Immature natural killer cell (primary cell): Measurements from ENCODE around the gene ZNF17. TPM values are rescaled to one million over a fixed set of nuclear protein-coding genes. Genes with fewer than 3 reads are reported as not detected.
A peak's percentile ranks its signal among the peaks of the same experiment; 100 is the strongest.

Source experiments
- DNase-seq, 3 donors: peaks; one replicate each; pipeline ENCODE4 v3.0.0; 2022; ENCODE audit warnings: mixed read lengths in 1 of 3
- H3K27ac Mint-ChIP-seq, 6 donors: one replicate each; pipeline ENCODE4 v1.8.0; 2020; ENCODE audit warnings: mixed read lengths in 6 of 6, mild to moderate bottlenecking in 5 of 6, inconsistent platforms in 4 of 6, moderate library complexity in 3 of 6
- H3K27me3 Mint-ChIP-seq, 3 donors: one replicate each; pipeline ENCODE4 v1.8.0; 2020 to 2021; ENCODE audit warnings: low read depth in 3 of 3, mild to moderate bottlenecking in 3 of 3, mixed read lengths in 3 of 3, moderate library complexity in 3 of 3, inconsistent platforms in 1 of 3
- H3K36me3 Mint-ChIP-seq, 3 donors: one replicate each; pipeline ENCODE4 v1.8.0; 2020; ENCODE audit warnings: mixed read lengths in 3 of 3, inconsistent platforms in 2 of 3, mild to moderate bottlenecking in 2 of 3
- H3K4me1 Mint-ChIP-seq, 2 donors: one replicate each; pipeline ENCODE4 v1.8.0; 2020; ENCODE audit warnings: inconsistent platforms in 2 of 2, mild to moderate bottlenecking in 2 of 2, mixed read lengths in 2 of 2, moderate library complexity in 1 of 2
- H3K4me3 Mint-ChIP-seq, 5 donors: one replicate each; pipeline ENCODE4 v1.8.0; 2020; ENCODE audit warnings: mild to moderate bottlenecking in 5 of 5, mixed read lengths in 5 of 5, inconsistent platforms in 3 of 5, moderate library complexity in 3 of 5
- H3K9me3 Mint-ChIP-seq, 6 donors: one replicate each; pipeline ENCODE4 v1.8.0; 2020; ENCODE audit warnings: mild to moderate bottlenecking in 6 of 6, mixed read lengths in 6 of 6, inconsistent platforms in 4 of 6, moderate library complexity in 3 of 6
- polyA plus RNA-seq, 3 donors: library from polyadenylated mRNA; unstranded; fragments of 300-500 nt; fragmentation: Illumina TruSeq; gene quantifications; one replicate each; pipeline ENCODE4 v1.2.3, GENCODE V29; 2021

The ZNF17 gene
- polyA plus RNA-seq, 3 donors from 2014 or later, result 4.2 to 5.4 (median 4.3) TPM

DNA sequence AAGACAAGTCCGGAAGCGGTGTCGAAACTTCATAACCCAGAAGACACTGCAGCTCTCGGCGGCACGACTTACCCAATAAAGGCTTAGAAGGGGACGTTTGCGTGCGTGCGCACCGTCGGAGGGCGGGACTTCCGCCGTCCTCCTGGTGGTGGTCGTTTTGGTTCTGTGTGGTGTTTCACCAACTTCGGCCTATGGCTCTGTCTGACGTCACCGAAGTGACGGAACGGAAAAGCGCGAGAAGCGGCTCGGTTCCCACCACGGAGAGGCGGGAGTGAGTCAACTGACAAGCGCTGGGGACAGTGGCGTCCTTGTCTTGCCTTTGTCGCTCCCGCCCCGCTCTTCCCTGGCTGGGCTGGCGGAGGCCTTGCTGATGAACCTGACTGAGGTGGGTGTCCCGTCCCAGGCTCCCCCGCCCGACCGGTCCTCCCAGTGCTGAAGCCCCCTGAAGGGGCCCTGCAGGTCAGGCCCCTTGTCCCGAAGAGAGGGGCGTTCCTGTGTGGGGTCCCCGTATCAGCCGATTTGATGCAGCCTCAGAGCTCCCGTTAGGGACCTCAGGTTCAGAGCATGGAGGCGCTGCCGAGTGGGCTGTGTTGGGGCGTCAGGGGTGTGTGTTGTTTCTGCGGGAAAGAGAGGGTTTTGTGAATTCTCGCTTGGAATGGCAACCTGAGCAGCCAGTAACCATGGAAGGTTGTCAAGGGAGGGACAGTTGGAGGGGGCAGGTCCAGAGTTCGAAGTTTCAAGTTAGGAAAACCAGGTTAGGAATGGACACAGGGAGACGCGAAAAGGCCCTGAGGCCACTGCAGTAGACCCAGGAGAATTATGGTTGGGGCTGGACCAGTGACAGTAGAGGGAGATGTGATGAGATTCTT, 21.0 kb upstream of the ZNF17 start, which contains the start of gene ZNF548:
Gene ZNF548 (plus strand): TSS at position 125 of the 869 bp plus-strand sequence. CDS start 246 bp downstream, at position 371.
- Mint-ChIP-seq H3K27ac (peak within 1 kb of the TSS; percentile 94 to 98 (median 98)), H3K27me3 (peaks cover 6 to 15% (median 13%) of the 10 kb centered on the region in 3 donors), H3K9me3 (peaks cover 0 to 4% (median 0%) of the 10 kb centered on the region in 6 donors), H3K36me3 (peaks cover 6 to 20% (median 17%) of the 10 kb centered on the region in 3 donors), H3K4me1 (peaks cover 50 to 61% of the 10 kb centered on the region in 2 donors), H3K4me3 (peak within 1 kb of the TSS; percentile 92 to 98 (median 97))
- DNase-seq, result peak; percentile 98

DNA sequence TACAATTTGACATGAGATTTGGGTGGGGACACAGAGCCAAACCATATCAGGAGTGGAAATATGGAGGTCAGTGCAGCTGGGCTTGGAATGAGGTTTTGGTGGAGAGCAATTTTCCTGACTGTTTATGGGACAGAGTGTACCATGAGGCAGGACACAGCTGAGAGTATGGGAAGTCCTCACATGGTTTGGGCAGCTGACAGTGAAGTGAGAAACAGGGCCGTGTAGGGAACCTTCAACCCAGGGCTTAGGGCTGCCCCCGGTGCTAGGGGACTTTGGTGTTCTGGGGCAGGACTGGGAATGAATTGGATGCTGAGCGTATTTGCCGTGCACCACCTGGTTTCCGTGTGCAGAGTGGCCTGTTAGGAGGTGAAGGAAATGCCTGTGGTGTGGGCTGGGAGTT, 15.3 kb upstream of the ZNF17 start:
- DNase-seq, result no peak
- Mint-ChIP-seq H3K4me1 (peaks cover 35 to 46% of the 10 kb centered on the region in 2 donors), H3K4me3 (no peak overlapping the region), H3K27me3 (peaks cover under 1 to 2% (median 1%) of the 10 kb centered on the region in 3 donors), H3K27ac (peak overlapping the region in 2 of 6 donors; percentile 19 to 55), H3K36me3 (peaks cover 48 to 67% (median 64%) of the 10 kb centered on the region in 3 donors), H3K9me3 (peaks cover 0 to 22% (median 4%) of the 10 kb centered on the region in 6 donors)

DNA sequence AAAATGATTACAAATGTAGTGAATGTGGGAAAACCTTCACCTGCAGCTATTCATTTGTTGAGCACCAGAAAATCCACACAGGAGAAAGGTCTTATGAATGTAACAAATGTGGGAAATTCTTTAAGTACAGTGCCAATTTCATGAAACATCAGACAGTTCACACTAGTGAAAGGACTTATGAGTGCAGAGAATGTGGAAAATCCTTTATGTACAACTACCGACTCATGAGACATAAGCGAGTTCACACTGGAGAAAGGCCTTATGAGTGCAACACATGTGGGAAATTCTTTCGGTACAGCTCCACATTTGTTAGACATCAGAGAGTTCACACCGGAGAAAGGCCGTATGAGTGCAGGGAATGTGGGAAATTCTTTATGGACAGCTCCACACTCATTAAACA, 12.1 kb upstream of the ZNF17 start:
- Mint-ChIP-seq H3K27me3 (peaks cover 0 to 2% (median 1%) of the 10 kb centered on the region in 3 donors), H3K9me3 (peaks cover 0 to 22% (median 4%) of the 10 kb centered on the region in 6 donors), H3K4me3 (no peak overlapping the region), H3K4me1 (peaks cover 14 to 19% of the 10 kb centered on the region in 2 donors), H3K27ac (no peak overlapping the region), H3K36me3 (peaks cover 58 to 67% (median 63%) of the 10 kb centered on the region in 3 donors)
- DNase-seq, result no peak

DNA sequence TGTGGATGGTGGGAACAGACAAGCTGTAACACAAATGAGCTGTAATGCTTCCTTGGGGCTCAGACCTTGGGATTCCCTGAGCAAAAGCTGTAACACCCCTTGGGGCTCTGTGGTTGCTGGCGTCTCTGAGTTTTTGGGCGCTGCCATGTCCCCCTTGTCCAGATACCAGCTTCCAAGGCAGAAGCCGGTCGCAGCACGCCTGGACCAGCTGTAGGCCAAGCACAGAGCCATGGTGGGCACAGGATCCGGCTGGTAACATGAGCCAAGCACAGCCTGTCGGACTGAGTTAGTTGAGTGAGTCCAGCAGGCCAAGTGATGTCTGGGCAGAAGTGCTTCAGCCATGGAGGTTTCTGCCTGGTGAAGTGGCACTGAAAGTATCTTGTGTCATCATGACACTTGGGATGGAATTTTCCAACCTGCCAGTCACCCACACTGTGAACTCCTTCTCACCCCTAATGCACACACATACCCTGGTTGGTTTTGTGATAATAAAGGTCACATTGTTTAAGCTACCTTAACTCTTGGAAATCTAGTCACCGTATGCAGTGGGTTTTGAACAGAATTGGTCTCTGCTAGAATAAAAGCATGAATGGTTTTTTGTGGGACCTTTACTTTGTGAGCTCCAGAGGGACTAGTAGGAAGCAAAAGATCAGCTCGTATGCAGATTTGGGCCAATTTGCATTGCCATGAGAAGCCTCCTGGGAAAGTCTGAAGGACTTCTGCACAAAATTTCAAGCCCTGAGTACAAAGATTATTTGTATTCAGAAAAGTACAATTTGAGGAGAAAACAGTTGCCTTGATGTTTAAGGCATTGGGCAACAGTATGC, 7.0 kb upstream of the ZNF17 start:
- Mint-ChIP-seq H3K27me3 (peaks cover 0 to 4% (median 3%) of the 10 kb centered on the region in 3 donors), H3K27ac (no peak overlapping the region), H3K4me3 (no peak overlapping the region), H3K9me3 (peaks cover 0 to 6% (median under 1%) of the 10 kb centered on the region in 6 donors), H3K36me3 (peaks cover 15 to 17% (median 16%) of the 10 kb centered on the region in 3 donors), H3K4me1 (peaks cover 6% of the 10 kb centered on the region in 2 donors)
- no peak for DNase-seq

DNA sequence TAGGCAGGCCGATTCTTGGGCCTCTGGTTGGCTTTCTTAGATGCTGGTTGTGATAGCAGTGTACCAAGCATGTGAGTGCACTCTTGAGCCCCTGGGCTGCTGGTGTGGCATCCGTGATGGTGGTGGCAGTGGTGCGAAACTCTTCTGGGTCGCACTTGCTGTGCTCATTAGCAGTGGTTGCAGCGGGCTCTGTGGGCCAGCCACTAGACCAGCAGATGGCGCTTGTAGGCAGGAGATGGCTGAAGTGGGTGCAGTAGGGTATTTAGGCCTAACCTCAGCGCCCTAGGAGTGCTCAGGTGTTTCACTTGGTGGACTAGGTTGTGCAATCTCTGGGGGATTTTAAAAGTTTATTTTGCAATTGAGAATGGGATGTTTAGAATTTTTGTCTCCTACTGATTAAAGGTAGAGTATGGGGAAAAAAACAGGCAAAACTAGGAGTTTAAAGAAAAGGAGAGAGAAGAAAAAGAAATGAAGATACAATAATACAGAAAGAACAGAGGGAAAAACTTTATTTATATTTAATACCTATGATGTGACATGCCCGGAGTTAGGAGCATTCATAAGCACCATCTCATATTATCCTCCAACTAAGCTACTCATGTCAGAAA, 4.3 kb upstream of the ZNF17 start:
- peaks cover 0 to 5% (median 3%) of the 10 kb centered on the region in 3 donors for H3K27me3 Mint-ChIP-seq
- H3K4me3 Mint-ChIP-seq, result no peak overlapping the region
- H3K36me3 Mint-ChIP-seq, result peaks cover 0 to 7% (median 3%) of the 10 kb centered on the region in 3 donors
- peak; percentile 50 to 63 (median 55) for DNase-seq
- H3K27ac Mint-ChIP-seq, result peak overlapping the region in 3 of 6 donors; percentile 13 to 60 (median 28)
- H3K9me3 Mint-ChIP-seq, result no peaks in the 10 kb centered on the region
- H3K4me1 Mint-ChIP-seq, result peaks cover 16 to 19% of the 10 kb centered on the region in 2 donors

DNA sequence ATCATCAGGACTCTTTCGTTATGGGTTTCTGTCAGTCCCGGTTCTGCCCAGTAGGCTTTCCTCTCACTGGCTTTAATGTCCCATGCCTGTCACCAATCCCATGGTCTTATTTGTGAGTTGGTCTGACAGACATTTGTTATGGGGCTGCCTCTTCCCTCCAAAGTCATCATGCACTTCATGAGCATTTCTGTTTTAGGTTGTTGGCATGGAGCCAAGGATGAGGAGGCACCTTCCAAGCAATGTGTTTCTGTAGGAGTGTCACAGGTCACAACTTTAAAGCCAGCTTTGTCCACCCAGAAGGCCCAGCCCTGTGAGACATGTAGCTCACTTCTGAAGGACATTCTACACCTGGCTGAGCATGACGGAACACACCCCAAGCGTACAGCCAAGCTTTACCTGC, 8.5 kb downstream of the ZNF17 start:
- no peak for DNase-seq
- Mint-ChIP-seq H3K9me3 (peaks cover 14 to 76% (median 44%) of the 10 kb centered on the region in 6 donors), H3K27ac (no peak overlapping the region), H3K4me3 (no peak overlapping the region), H3K36me3 (peaks cover 62 to 74% (median 72%) of the 10 kb centered on the region in 3 donors), H3K4me1 (peaks cover 11 to 14% of the 10 kb centered on the region in 2 donors), H3K27me3 (no peaks in the 10 kb centered on the region)

DNA sequence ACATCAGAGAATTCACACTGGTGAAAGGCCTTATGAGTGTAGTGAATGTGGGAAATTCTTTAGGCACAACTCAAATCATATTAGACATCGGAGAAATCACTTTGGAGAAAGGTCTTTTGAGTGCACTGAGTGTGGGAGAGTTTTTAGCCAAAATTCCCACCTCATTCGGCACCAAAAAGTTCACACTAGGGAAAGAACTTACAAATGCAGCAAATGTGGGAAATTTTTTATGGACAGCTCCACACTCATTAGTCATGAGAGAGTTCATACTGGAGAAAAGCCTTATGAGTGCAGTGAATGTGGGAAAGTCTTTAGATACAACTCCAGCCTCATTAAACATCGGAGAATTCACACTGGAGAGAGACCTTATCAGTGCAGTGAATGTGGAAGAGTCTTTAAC, 10.1 kb downstream of the ZNF17 start:
- H3K27me3 Mint-ChIP-seq, result no peaks in the 10 kb centered on the region
- H3K36me3 Mint-ChIP-seq, result peaks cover 50 to 62% (median 59%) of the 10 kb centered on the region in 3 donors
- no peak for DNase-seq

DNA sequence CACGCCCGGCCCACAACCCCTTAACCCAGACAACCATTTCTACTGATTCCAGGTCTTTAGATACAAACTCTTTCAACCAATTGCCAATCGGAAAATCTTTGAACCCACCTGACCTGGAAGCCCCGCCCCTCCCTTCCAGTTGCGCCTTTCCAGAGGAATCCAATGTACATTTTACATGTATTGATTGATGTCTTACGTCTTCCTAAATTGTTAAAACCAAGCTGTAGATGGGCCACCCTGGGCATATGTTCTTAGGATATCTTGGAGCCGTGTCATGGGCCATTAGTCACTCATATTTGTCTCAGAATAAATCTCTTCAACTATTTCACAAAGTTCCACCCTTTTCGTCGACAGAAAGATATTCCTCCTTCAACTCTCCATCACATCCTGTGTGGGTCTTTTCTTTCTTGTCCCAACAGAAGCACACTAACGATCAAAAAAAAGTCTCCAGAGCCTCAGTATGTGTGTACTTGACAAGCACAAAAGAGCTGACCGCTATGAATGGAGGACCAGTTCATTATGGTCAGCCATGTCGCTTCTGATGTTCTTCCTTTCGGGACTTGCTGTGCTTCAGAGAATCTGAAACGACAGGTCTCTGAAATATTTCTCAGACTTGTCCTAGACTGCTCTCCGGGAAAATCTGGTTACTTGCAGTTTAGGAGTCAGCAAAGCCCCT, 23.6 kb downstream of the ZNF17 start:
- Mint-ChIP-seq H3K36me3 (peaks cover 14 to 17% (median 17%) of the 10 kb centered on the region in 3 donors), H3K4me3 (peak overlapping the region; percentile 93 to 100 (median 97)), H3K27ac (peak overlapping the region; percentile 85 to 97 (median 94)), H3K27me3 (peaks cover 4 to 7% (median 5%) of the 10 kb centered on the region in 3 donors), H3K9me3 (peaks cover 0 to 2% (median 0%) of the 10 kb centered on the region in 6 donors), H3K4me1 (peaks cover 23 to 24% of the 10 kb centered on the region in 2 donors)
- no peak for DNase-seq

More for the DNA sequence above, 10.1 kb downstream of the ZNF17 start:
- Mint-ChIP-seq H3K27ac (no peak overlapping the region), H3K4me3 (no peak overlapping the region), H3K4me1 (peaks cover 2 to 3% of the 10 kb centered on the region in 2 donors), H3K9me3 (peaks cover 14 to 77% (median 47%) of the 10 kb centered on the region in 6 donors)

DNA sequence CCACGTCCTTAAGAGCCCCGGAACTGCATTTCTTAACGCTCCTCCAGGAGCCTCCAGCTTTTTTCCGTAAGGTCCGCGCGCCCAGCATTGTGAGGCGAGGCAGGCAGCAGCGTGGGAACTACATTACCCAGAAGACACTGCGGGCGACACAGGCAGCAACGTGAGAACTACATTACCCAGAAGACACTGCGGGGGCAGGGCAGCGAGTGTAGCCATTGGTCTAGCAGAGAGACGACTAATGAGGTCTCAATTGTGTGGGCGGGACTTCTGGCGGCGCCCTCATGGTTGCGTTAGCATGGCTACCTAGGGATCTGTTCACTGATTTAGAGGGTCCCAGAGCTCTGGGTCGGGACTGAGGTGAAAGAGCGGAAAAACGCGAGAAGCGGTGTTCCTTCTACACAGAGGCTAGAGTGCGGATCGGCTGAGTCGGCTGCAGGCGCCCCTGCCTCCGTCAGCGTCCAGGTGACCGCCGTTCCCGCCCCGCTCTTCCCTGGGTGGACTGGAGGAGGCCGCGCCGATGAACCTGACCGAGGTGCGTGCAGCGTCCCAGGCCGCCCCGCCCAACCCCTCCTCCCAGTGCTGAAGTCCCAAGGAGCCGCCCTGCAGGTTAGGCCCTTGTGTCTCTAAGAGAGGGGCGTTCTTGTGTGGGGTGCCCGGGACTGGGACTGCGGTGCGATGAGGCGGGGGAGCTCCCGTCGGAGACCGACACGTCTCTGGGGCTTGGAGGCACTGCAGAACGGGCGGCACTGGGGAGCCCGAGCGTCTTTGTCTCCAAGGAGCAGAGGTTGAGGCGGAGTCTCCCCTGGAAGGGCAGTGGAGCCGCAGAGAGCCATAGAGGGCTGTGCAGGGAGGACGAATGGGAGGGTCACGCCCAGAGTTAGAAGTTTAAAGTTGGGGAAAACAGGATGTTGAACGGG, 24.4 kb downstream of the ZNF17 start, which contains the start of gene ZNF749:
Gene ZNF749 (plus strand): TSS at position 264 of the 917 bp plus-strand sequence. CDS start 254 bp downstream, at position 518.
- peak within 1 kb of the TSS; percentile 85 to 97 (median 94) for H3K27ac Mint-ChIP-seq
- peaks cover 4 to 7% (median 5%) of the 10 kb centered on the region in 3 donors for H3K27me3 Mint-ChIP-seq
- DNase-seq, result peak; percentile 96 to 99 (median 96)
- H3K4me3 Mint-ChIP-seq, result peak within 1 kb of the TSS; percentile 93 to 100 (median 97)
- peaks cover 23 to 32% of the 10 kb centered on the region in 2 donors for H3K4me1 Mint-ChIP-seq
- peaks cover 0 to 8% (median 2%) of the 10 kb centered on the region in 6 donors for H3K9me3 Mint-ChIP-seq
- peaks cover 21 to 24% (median 22%) of the 10 kb centered on the region in 3 donors for H3K36me3 Mint-ChIP-seq

DNA sequence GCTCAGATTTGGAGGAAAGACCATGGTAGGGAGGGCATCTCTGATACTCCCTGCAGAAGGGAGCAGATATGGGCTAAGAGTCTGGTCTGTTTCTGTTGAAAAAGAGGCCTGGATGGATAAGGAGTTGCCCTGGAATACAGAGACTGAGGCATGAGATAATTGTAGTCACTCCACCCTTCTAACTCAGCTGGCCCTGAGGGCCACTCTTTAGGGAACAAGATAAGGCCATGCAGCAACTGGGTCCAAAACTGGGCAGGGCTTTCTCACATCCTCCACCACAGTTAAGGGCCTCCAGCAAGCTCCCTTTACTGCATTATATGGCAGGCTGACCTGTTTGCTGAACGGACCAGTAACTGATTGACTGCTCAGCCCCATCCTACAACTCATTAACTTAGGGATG, 25.5 kb downstream of the ZNF17 start:
- H3K9me3 Mint-ChIP-seq, result peaks cover 0 to 16% (median 6%) of the 10 kb centered on the region in 6 donors
- no peak for DNase-seq
- peaks cover 4 to 7% (median 5%) of the 10 kb centered on the region in 3 donors for H3K27me3 Mint-ChIP-seq
- H3K36me3 Mint-ChIP-seq, result peaks cover 27 to 32% (median 30%) of the 10 kb centered on the region in 3 donors
- peak overlapping the region; percentile 93 to 100 (median 97) for H3K4me3 Mint-ChIP-seq
- peaks cover 24 to 34% of the 10 kb centered on the region in 2 donors for H3K4me1 Mint-ChIP-seq
- H3K27ac Mint-ChIP-seq, result peak overlapping the region in 4 of 6 donors; percentile 6 to 85 (median 42)

DNA sequence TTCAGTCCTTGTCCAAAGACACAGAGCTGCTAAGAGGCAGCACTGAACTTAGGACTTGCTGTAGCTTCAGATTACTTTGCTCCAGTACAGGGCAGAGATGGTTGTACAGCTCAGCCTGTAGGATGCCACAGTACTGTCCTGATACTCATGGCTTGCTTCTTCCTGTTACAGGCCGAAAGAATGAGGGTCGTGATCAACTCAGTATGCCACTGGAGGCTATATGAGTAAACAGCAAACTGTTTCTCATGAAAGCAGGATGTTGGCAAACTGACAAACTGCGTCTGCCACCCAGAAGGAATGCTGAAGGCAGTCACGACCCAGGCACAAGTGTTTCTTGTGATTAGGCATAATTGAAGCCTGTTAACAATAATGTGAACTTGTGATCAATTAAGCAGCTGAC, 27.0 kb downstream of the ZNF17 start:
- Mint-ChIP-seq H3K27ac (no peak overlapping the region), H3K36me3 (peaks cover 42 to 45% (median 44%) of the 10 kb centered on the region in 3 donors), H3K27me3 (peaks cover 4 to 7% (median 5%) of the 10 kb centered on the region in 3 donors), H3K4me3 (no peak overlapping the region), H3K9me3 (peaks cover 6 to 30% (median 12%) of the 10 kb centered on the region in 6 donors), H3K4me1 (peaks cover 24 to 34% of the 10 kb centered on the region in 2 donors)
- DNase-seq, result no peak
